Activated T-cell treated with anti-CD3 and anti-CD28 coated beads for 1 hour (primary cell): ENCODE results near the gene CACYBP.

Source experiments
- DNase-seq: peaks from one replicate; pipeline ENCODE4 v3.0.0-alpha.2; 2020; ENCODE audit warnings: low read depth

Gene CACYBP, protein sequence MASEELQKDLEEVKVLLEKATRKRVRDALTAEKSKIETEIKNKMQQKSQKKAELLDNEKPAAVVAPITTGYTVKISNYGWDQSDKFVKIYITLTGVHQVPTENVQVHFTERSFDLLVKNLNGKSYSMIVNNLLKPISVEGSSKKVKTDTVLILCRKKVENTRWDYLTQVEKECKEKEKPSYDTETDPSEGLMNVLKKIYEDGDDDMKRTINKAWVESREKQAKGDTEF

DNA sequence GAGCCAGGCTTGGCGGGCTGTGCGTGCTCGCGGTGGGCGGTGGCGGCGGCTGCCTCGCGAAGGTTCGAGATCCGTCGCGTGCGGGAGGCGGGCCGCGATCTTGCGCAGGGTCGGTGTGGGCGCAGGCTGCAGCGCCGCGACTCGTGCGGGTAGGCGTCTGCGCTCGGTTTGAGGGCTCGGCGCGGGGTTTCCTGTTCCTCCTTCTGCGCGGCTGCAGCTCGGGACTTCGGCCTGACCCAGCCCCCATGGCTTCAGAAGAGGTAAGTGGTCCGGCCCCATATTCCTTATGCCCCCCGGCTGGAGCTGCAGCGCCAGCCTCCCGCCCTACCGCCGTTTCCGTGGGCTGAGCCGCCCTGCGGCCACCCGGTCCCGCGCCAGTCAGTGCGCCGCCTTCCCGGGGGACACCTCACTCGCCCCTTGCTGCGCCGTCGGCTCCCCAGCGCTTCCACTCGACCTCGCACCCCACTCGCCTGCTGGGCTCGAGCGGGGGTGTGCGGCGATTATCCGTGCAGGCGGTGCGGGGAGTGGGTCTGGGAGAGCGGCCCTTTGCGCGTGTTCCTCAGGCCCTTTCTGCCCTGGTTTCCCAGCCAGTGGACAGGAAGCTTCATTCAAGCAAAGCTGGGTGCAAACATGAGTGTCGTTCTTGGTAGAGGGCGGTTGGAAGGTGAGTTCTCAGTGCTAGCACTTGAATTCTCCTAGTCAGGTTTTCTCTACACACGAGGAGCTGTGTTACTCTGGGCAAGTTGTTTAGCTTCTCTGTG lies at the start of gene CACYBP:
Gene CACYBP, plus strand, starts transcription at position 12 of the 761 bp plus-strand sequence. Its CDS starts 234 bp downstream, at position 246.
- DNase-seq: peak; percentile 25

DNA sequence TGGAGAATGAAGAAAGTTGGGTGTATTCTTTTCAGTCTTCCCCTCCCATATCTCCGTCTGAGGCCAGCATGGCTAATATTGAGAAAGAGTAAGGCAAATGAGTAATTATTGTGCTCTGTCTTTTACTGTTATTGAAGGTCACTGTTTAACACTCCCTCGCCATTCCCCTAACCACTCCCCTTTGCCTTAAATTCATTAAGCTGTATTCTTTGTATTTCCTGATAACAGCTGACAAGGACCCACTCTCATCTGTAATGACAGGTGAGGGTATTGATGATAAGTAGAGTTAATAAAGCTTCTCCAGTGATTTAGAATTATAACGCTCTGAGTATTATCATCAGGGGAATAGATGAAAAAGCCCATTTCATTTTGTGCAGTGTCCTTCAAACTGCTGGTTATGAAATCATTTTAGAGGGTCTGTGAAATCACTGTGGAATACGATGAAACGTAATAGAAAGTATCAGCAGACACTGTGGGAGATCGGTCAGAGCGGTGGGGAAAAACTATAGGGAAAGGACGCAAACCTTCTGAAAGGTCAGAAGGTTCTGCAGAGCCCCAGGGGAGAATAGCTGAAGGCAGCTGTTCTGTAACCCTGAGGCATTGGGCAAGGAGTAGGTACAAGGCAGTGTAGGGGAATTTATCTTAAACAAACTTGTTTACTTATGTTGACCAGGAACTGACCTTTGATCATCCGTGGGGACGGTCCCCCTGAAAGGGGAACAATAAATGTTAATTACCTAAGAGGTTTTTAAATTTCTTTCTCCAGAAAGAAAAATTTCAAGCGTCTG lies 46.3 kb upstream of the CACYBP start:
- no peak for DNase-seq

DNA sequence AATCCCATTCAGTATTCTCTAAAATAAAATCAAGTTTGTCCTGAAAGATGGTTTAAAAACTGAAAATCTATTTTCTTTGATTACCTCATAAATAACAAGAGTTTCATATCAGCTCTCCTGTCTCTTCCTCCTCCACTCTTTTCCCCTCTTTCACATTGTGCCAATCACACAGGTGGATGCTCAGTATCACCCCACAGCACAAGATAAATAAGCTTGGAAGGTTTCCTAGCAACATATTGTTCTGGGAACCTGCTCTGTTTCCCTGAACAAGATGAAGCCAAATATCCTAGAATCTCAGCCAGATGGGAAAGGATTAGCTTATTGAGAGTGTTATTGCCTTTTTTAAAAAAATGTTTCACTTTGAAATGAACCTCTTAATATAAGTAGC lies 45.7 kb upstream of the CACYBP start:
- no peak for DNase-seq

DNA sequence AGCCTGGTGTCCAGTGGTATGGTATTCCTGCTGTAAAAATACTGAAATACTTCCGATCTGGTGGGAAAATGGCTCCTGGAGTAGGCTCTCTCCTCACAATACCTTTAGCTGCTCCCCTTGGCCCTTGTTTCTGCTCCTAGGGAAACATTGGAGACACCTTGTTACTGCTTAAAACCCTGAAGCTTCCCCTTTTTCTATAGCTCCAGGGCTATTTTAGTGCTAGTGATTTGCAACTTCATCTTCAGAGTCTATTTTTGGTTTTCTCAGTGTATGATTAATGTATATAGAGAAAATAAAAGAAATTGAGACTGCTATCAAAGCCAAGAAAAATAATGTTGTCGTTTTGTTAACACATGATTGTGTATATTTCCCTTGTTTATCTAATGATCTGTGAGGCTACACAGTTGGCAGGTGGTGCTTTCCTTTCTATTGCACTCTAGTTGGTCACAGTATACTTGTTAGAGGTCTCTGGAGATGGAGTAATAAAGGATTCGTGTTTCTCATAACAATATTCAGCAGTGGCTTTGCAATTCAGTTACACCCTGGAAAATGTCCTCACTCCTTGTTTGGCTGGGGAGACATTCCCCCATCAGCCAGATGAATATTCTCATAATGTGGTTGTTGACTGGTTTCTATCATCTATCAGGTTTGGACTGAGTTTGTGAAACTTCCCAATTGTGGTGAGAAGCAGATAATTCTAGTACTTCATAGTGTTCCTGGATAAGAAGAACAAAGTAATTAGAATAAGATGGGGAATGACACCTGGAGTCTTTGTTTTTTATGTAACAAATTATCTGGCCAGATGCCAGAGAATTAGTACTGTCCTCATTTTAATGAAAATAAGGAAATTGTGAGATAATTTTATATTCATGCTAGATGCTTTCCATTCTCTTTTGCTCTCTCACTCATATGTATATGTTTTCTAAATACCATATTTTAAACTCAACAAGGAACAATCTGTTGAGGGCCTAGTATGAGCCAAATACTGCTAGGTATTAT lies 44.8 kb upstream of the CACYBP start:
- DNase-seq: no peak

DNA sequence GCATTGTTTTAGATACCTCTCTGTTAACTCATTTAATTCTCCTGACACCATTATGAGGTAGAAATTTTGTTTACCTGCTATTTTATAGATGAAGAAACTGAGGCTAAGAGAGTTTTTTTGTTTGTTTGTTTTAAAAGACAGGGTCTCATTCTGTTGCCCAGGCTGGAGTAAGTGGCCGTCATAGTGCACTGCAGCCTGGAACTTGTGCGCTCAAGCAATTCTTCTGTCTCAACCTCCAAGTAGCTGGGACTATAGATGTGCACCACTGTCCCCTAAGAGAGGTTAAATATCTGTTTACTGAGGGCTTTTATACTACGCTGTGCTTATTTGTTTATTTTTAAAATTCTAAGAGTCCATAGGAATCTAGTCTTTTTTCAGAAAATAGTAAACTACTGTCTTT lies 43.7 kb upstream of the CACYBP start:
- DNase-seq: no peak

DNA sequence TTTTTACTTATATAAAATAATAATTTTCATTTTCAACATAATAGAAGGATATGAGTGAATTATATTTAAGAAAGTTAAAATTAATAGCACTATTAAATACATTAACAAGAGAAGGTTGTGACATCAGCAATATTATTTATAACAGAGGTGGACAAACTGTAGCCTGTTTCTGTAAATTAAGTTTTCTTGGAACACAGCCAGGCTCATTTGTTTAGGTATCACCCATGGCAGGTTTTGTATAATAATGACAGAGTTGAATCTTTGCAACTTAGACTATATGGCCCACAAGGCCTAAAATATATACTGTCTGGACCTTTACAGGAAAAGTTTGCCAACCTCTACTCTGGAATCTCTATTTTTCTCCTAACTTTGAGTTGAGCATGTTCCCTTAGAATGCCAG lies 42.8 kb upstream of the CACYBP start:
- no peak for DNase-seq

DNA sequence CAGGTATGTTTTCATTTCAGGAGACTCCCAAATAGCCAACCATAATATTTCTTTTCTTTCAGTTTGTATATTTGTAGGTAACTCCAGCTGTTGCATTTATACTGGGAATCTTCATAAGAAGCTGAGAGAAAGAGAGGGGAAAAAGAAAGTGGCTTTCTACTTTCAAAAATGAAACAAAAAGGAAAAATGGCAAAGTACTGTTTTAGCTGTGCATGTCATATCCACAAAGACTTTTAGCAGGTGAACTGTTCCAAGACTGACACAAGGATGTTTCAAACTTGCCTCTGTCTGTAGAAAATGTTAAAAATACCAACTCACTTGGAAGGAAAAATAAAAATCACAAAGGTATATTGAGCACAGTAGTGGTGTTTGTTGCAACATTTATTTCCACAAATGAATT lies 41.9 kb upstream of the CACYBP start:
- DNase-seq: no peak

DNA sequence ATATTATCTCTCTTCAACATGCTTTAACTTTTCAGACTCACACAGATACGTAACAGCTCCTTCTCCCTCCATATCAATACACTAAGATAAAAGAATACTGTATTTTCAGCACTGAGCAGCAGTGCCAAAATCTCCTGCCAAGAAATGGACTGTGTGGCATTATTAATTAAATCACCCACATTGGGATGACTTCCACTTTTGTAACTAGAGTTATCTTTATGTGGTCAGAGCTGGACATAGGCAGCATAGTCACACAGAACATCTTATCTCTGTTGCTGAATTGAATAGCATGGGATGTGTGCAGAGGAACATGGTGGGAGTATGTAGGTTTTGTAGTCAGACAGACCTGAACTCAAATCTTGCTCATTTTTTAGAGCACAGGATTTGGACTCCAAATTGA lies 41.4 kb upstream of the CACYBP start:
- no peak for DNase-seq

DNA sequence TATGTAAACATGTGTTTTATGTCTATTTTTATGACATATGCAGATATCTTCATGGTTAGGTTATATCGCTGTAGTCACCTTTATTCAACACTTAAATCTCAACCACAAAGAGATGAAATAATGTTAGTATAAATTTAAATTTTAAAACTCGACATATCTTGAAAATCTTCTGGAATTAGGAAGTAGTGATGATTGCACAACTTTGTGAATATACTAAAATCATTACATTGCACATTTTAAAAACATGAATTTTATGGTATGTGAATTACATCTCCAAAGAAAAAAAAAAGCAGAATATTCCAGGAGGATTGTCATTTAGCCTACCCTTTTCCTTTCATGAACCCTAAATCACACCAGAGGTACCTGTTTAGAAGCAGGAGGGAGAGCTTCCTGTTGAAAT lies 39.4 kb upstream of the CACYBP start:
- no peak for DNase-seq

DNA sequence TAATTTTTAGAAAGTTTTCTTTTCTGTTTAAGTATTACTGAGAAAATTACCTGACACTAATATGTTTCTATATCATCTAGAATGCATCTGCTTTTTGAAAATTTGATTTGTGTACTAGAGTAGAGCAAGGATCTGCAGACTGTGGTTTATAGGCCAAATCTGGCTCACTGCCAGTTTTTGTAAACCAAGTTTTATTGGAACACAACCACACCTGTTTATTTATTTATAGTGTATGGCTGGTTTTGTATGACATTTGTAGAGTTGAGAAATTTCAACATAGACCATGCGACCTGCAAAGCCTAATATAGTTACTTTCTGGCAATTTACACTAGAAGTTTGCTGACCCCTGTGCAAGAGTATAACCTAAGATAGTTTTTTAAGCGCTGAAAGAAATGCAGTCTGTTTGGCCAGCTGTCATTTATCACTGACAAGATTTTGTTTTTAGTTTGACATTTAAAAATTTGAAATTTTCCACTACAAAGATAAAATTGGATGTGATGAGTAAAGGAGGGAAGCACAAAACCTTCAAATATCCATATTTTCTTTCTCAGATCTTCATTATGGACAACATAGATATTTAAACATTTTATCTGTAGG lies 36.1 kb upstream of the CACYBP start:
- no peak for DNase-seq

DNA sequence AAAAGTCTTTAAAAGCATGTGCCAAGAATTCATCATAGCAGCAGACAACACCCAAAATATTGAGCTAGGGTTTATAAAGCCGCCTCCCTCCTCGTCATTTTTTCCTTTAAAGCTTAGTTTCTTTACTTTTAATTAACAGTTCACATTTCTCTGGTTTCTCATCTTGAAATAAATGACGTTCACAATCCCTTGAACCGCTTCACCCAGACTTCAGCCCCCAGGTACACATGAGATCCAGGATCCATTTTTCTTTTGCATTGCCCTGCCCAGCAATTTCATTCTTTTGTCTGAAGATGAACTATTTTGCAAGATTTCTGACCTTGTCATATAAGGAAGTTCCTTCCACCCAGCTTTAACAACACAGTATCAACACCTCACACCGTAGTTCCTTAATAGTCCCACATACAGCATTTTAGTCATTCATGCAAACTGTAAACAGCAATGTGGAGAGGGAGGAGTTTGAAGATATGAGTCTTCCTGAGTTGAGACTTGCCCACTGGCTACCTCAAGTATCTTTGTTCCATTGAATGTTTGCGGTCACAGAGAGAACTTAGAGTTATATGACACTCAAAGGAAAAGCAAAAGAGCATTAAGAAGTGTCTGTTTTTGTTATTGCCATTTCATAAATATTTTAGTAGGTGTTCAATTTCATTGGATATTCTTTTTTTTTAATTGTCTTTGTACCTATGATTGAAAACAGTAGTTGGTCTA lies 35.3 kb upstream of the CACYBP start:
- DNase-seq: no peak

DNA sequence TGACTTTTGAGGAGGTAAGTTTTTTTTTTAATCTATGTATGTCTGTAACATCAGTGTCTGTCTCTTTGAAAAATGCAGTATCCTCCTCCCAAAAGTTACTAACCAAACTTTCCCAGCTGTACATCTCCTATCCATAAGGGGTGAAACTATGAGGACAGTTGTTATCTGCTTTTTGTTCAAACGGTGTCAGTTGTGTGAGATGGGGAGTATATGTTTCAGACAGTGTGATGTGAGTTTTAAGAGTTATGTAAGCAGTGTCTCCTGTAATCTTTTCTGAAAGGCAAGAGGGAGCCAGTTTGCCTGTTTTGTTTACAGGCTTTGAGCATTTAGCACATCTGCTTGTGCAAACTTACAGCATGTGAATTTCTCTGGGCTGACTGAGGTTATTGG lies 34.8 kb upstream of the CACYBP start:
- no peak for DNase-seq

DNA sequence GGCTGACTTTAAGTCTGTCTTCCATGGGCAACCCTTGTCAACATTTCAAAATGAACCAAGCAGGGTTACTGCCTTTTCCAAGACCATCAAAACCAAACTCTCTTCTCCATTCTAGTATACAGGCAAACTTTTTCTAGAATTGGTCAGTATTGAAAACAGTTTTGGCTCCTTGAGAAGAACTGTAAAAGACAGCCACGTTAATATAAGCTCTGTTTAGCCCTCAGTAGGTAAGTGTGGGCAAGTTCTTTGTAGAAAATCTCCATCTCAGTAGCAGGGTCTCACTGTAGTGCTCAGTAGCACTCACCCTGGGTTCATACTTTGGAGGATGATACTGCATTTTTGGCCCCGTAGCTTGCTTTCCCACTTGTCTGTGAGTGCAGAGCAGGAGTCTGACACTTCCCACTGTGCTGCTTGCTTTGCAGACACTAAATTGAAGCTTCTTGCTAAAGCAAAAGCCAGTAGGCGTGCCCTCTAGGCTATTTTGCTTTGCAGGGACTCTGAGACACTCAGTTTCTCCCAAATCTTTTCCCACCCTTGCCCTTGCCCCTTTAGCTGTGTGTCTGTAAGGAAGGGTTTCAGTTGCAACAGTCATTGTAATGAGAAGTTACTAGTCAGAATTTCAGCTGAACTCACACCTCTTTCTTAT lies 34.3 kb upstream of the CACYBP start:
- no peak for DNase-seq

DNA sequence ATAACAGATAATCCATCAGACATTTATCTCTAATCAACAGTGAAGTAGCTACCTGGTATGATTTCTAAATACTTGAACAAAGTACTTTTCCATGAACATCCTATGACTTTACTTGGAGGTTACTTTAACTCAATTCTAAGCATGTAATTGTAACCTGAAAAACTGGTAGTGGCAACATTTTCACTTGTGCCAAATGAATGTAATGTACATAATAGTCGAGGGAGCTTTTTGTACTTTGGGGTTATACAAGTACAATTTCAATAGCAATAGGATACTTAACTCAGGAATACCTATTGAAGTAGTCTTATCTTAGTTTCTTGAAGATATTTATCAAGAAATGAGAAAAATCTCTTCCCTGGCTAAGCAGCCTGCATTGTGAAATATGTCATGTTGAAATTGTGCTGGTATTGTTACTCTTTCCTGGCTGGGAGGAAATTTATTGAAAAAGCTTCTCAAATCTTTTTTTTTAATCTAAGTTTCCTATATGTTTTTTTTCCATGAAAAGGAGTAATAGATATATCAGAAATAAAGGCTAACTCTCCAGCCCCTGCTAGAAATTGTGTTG lies 33.7 kb upstream of the CACYBP start:
- no peak for DNase-seq

DNA sequence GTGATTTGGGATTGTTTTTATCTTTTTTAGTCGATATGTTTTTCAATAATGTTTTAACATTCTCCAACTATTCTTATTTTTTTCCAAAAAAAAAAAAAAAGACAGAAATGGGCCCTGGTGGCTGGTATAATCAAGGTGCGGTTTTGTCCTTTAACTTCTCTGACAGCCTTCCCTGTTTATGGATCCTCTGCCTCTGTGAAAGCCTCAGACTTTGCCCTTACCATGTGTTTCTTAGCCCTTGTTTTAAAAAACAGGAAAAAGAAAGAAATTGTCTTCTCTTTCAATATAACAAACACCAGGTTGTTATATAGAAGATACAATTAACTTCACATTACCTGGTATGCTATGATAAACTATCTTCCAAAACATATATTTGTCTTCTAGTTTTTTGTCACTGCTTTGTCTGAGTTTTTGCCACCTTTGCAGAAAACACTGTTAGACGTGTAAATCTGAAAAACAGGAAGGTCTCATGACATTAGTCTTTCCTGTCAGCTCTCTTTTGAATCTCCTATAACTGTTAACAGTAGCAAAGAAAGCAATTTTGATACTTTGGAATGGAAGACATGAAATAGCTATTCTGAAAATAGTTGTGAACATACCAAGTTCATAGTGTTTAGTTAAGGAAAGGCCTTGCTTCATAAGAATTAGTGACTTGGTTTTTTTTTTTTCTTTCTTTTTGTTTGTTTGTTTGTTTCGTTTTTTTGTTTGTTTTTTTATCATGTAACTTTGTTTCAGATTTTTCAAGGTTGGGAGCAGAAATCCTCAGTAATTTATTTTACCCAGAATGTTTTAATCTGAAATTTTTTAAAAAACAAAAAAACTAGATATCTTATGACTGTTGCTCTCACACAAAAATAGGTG lies 31.7 kb upstream of the CACYBP start:
- no peak for DNase-seq

DNA sequence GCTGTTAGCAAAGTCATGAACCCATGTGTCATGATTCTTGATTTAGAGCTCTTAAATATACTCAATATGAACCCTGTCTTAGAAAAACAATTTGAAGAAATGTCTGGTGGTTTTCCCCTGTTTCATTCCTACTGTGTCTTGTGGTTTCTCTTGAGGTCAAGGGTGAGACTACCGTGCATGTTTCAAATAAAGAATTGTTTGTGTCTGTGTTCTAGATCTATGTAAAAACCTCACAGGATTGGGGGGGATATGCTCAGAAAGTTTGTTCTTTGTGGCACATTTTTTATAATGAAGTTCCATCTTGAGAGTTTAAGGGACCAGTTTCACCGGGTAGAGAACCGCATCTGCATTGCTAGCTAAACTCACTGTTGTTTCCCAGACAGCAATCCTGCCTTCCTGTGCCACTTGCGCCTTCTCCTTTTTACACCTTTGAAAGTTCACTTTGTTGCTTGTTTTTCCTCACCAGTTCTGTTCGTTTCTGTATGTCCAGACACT lies 30.9 kb upstream of the CACYBP start:
- no peak for DNase-seq

DNA sequence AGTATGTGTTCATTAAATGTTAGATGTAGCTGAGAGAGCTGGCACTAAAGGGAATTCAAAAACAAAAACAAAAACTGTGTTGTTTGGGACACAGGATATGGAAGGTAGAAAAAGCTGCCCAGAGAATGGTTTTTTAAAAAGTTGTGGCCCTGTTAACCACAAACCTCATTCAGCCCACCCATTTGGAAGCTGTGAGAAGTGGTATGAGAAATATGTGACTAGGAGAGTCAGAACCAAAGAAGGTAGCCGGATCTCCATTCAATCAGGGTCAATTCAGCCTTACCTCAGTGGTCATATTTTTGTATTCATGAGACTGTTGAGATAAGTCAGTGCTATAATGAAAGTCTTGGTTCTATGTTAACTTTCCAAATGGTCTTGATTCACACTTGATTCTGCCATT lies 29.8 kb upstream of the CACYBP start:
- no peak for DNase-seq

DNA sequence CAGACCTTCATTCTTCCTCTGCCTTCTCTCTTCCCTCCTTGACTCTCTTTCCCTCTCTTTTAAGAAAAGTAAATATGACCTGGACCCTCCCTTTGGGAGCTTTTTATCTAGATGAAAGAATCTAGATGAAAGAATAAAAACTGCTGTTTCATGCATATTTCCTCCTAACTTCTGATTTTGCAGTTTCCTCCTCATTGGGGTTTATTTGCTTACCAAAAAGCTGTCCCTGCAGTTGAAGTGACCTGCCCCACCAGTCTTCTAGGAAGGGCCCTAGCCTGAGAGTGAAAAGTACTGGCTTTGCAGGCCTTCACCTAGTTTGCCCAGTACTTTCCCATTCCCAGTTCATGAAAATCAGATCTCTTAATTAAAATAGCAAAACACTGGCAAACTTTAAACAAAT lies 28.3 kb upstream of the CACYBP start:
- DNase-seq: no peak

DNA sequence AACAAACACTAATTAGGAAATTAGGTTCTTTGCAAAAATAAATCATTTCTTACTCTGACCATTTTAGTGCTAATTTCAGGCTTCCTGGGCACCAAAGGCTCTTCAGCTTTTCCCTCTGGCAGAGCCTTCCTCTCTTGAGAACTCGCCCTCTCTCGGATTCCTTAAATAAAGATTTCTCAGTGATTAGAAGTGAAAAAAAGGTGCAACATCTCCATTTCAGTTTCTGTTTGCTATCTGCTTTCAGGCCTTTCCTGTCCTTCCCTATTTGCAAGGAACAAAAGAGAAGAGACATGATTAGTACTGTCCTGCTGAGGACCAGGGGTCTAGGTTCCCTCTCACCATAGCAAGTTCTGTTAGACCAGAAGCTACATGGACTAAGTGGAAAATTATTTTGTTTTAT lies 27.8 kb upstream of the CACYBP start:
- DNase-seq: no peak
